ENCODE results near the gene SGSM2.

GRCh38 chr17:2423271-2423670 lies 86.0 kb downstream of the SGSM2 start:
- no peak for TF ChIP-seq POLR2A (IDR thresholded peaks at IDR 0.05; ENCODE audit: low read length)
- no peak for TF ChIP-seq GATA1 (IDR thresholded peaks at IDR 0.05; ENCODE audit: low read depth, low read length)

Measured in erythroblast (primary cell).